Activated naive CD4-positive, alpha-beta T cell treated with Interleukin-2 at 50 U/mL for 16 hours (primary cell): Measurements from ENCODE around the gene FIGN.

Experiments used
- DNase-seq: peaks from one replicate; pipeline ENCODE4 v3.0.0-alpha.2; 2020

FIGN gene

GRCh38 chr2:163701399-163702195 lies 34.2 kb downstream of the FIGN start:
- DNase-seq, result no peak

GRCh38 chr2:163698857-163699256 lies 37.0 kb downstream of the FIGN start:
- DNase-seq, result no peak

DNA sequence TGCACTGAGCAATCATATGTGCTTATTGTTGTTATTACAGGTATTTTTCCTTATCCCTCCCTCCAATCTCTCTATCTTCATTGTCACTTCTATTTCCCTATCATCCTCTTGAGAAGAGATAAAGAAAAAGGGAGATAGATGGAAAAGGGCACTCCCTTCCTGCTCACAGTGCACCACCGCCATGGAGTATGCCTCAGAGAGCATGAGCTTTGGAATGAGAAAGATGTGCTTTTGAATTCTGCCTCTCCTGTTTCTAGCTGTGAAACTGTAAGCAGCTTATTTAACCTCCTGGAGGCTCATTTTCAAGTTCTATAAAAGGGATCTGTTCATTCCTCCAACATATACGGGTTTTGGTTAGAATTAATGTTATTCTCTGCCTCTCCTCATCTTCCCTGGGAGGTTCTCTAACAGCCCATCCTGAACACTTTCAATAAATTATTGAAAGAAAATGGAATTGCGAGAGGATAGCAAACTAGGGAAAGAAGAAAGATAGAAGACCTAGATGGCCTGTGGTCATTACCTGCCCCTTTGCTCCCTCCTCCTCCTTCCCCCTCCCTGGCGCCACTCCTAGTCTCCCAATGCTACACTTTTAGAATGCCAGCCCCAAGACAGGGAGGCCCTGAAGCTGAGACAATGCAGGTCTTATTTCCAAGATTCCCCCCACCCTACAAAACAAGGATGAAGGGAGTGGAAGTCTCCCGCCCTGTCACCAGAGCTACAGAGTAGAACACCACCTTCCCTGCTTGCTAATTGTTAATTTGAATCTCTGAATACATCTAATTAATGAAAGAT lies 37.8 kb downstream of the FIGN start:
- no peak for DNase-seq

DNA sequence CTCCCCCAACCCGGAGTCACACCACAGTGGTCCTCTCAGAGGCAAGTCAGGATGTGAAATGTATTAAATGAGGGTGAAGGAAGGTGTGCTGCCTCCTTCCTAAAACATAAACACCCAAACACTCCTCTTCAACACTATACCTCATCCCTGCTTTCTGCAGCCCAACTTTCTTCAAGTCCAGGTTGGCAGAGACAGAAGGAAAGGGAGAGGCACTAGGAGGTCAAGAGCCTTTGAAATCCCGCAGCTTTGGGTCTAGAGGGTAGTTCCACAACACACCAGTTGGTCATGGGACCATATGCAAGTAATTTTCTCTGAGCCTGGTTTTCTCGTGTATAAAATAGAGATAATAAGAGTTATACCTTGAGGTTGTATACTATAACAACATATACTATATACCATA lies 38.4 kb downstream of the FIGN start:
- no peak for DNase-seq

DNA sequence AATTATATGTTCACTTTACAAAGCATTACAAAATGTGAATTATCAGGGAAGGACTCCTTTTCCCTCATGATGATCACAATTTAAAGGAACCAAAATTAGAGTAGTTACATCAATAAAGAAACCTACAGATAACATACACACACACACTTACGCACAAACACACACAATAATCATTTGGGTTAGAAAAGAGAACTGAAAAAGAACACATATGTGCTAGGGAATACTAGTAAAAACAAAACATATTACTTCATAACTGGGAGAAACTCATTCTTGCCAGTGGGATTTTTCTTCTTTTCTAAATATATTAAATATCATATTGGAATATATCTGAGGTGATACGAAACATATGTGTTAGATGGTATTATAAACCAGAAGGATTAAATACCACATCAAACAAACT lies 42.3 kb downstream of the FIGN start:
- DNase-seq, result no peak

- DNase-seq, result no peak
Measured at GRCh38 chr2:163692611-163693482, 43.0 kb downstream of the FIGN start.

GRCh38 chr2:163692081-163692480 lies 43.7 kb downstream of the FIGN start:
- no peak for DNase-seq

- DNase-seq, result no peak
Measured at GRCh38 chr2:163690896-163691295, 44.9 kb downstream of the FIGN start.

DNA sequence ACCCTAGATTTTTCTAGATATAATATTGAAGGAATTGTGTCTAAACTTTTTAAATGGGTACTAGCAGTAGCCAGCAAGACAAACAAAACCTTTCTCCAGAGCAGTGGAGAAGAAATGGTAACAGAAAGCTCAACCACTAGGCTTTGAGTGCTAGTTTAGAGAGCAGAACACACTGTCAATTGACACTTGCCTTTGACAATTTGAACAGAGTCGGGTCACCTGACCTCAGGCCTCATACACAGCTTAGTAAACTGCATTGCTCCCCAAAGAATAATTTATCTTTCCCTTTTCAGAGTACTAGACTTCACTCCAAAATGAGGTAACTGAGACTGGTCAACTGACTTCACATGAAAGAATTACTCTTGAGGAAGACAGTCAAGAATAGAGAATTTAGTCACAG lies 48.6 kb downstream of the FIGN start:
- no peak for DNase-seq

- DNase-seq, result no peak
Measured at GRCh38 chr2:163686289-163686688, 49.5 kb downstream of the FIGN start.

DNA sequence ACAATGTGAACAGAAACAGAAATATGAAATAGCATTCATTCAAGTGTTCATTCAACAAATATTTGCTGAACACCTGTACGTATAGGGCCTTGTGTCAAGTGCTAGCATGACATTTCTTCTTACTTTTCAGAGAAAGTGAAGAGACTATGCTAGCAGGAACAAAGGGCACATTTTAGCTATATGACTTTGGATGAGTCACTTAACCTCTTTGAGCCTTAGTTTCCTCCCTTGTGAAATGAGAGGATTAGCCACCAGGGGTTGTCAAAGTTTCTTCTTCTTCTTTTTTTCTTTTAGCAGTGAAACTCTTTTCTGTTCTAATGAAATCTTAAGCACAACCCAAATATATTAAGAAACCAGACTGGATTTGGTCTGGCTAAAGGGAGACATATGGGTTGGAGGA lies 53.1 kb downstream of the FIGN start:
- DNase-seq, result no peak

DNA sequence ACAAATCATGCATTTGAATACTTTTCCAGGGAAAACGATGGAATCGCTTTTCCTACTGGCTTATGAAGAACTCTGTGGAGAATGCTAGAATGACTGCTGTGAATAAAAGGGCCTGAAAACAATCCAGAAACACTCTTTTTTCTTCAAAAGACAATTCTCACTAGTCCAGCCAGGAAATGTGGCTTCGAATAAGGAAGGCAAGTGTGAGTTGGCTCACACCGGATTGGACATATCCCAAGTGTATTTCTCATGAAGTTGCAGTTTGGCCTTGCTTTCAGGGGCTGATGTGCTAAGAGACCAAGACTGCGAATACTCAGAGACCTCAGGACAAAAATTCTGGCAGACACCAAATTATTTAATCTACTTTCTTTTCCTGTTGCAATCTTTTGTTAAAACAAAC lies 54.1 kb downstream of the FIGN start:
- no peak for DNase-seq

GRCh38 chr2:163675388-163675787 lies 60.4 kb downstream of the FIGN start:
- DNase-seq, result no peak

DNA sequence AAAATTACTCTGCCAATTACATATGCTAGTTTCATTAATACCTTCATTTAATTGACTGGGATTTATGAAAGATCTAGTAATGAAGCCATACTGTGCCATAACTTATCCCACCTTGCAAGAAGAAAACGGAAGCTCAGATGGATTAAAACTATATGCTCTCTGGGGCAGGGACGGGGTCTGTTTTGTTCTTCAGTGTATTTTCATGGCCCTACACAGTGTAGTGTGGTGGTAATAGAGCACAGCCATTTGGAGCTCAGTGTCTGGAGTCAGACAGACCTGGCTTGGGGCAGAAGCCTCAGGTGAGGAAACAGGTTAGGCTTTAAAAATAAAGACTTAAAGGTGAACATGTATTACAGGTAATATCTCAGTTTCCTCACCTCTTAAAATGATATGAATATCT lies 62.3 kb downstream of the FIGN start:
- DNase-seq, result no peak

DNA sequence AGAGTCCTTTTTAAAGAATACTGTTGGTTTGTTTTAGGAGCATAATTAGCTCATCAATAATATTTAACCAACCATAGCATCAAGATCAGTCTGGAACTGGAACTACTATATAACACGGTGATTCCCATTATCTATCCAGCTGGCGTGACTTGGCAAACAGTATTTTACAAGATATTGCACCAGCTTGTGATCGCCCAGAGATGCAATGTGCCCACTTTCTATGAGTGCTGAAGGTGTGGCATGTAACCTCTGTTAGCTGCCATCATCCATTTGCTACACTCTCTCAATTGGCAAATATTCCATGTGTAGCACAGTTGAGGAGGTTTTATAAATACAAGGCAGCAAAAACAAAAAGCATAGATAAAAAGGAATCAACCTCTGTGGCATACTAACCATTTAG lies 64.9 kb downstream of the FIGN start:
- DNase-seq, result no peak

DNA sequence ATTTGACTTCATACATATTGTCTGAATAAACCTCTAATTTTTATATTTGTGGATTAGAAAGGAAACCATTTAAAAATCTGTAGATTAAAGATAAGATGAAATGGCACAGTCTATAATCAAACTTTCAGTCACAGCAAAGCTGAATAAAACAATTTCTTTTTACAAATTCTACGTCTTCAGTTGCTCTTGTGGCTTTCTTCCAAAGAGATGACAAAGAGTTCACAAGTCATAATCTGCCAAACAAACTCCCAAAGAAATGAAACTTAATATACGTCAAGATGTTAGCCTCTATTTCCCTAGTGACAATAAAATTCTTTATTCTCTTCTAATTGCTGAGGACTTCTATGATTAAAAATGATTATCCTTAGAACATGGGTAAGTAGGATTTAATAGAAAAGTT lies 66.3 kb downstream of the FIGN start:
- DNase-seq, result no peak

DNA sequence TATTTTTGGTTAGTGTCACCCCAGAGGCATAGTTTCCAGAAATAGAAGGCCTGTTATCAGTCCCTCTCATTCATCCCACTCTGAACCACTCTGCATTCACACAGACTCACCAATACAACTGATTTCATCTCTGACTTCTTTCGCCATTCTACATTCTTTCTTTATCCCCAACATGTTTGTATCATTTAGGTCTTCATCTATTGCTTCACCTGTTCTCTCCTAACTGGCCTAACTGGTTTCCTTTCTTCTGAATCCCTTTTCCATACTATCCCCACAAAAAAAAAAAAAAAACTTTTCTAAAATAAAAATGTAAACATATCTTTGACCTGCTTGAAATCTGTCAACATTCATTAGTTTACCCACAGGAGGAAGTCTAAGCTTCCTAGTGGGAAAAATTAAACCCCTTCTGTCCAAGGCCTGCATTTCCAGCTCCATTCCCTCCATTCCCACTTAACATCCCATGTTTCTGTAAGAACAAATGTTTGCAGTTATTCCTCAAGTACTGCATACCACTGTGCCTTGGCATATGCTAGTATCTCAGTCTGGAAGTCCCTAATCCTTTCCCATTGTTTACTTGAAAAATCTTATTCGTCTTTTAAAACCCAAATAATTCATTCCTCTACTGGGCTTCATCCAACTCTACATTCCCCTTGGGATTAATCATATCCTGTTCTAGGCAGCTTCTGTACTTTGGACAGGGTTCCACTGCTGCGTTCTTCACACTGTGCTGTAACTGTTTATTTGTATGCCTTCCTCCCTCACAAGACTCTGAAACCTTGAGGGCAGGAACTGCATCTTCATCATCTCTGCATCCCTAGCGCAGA lies 68.5 kb downstream of the FIGN start:
- DNase-seq, result no peak

GRCh38 chr2:163665817-163666216 lies 70.0 kb downstream of the FIGN start:
- DNase-seq, result no peak

- no peak for DNase-seq
Measured at GRCh38 chr2:163665051-163665450, 70.8 kb downstream of the FIGN start.

DNA sequence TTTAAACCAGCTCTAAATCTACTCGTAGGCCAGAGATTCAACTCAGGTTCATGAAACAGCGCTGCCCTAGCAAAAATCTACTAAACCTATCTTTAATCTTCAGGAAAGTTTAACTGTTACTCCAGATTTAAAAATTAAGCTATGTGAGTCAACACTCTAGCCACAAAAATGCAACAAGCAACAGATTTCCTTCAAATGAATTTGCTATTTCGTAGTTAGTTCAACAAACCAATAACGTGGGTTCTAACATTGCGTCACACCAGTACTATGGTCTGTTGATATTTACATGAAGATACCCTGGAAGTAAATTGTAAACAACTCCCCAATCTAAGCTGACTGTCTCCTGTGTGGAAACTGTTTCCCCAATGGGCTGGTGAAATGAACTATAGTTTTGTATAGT lies 71.2 kb downstream of the FIGN start:
- no peak for DNase-seq

DNA sequence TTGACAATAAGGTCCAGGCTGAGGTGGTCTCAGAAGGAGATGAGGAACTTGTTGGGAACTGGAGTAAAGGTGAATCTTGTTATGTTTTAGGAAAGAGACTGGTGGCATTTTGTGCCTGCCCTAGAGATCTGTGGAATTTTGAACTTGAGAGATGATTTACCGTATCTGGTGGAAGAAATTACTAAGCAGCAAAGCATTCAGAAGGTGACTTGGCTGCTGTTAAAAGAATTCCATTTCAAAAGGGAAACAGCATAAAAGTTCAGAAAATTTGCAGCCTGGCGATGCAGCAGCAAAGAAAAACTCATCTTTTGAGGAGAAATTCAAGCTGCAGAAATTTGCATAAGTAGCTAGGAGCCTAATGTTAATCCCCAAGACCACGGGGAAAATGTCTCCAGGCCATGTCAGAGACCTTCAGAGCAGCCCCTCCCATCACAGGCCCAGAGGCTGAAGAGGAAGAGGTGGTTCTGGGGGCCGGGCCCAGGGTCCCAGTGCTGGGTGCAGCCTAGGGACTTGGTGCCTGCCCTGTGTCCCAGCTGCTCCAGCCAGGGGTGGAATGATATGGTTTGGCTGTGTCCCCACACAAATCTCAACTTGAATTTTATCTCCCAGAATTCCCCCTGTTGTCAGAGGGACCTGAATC lies 73.5 kb downstream of the FIGN start:
- DNase-seq, result no peak

DNA sequence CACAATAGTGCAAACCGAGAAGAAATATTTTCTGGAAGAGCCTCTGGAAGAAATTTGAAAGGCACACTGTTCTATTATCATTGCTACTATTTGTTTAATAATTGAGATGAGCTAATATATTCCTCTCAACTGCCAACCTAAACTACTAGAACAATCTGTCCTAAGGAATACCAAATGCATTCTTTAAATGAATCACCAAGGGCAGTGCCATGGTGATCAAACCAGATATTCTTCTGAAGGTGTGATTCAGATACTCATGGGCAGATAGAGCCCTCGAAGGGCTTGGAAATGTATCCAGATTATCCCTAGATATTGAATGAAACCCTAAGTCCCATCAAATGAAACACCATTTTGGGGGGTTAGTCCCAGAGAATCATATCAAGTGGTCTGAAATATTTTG lies 76.6 kb downstream of the FIGN start:
- DNase-seq, result no peak
